ENCODE results near the gene ADAMTS2. TPM values are rescaled to one million over a fixed set of nuclear protein-coding genes. Genes with fewer than 3 reads are reported as not detected.
A peak's percentile ranks its signal among the peaks of the same experiment; 100 is the strongest.

Gene ADAMTS2
- total RNA-seq, 1 donor from 2014 or later, result 152 TPM

DNA sequence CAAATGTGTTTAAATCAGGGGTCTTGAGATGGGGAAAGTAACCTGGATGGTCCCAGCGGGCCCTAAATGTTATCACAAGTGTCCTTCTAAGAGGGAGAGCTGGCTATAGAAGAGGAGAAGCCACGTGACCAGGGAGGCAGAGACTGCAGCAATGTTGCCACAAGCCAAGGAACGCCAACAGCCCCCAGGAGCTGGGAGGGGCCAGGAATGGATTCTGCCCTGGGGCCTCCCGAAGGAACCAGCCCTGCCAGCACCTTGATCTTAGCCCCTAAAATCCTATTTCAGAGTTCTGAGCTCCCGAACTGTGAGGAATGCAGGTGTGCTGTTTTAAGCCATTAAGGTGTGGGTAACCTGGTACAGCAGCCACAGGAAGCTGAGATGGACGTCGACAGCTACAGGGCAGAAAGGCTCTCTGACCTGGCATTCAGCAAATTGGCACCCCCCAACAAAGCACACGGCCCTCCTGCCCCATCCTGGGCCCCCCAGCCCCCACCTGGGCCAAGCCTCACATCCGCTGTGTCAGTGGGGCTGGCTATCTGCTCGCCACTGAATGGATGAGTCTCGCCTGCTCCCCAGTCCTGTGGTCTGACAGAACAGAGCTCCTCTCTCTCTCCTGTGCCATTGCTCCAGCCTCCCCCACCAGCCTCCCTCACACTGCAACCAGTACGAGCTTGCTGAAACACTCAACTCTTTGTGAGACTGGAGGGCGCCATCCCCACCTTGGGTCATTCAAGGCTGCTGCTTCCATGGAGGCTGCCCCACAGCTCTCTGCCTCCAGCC is 78.8 kb downstream of the ADAMTS2 start:
- no peak for DNase-seq (ENCODE audit: low spot score)

DNA sequence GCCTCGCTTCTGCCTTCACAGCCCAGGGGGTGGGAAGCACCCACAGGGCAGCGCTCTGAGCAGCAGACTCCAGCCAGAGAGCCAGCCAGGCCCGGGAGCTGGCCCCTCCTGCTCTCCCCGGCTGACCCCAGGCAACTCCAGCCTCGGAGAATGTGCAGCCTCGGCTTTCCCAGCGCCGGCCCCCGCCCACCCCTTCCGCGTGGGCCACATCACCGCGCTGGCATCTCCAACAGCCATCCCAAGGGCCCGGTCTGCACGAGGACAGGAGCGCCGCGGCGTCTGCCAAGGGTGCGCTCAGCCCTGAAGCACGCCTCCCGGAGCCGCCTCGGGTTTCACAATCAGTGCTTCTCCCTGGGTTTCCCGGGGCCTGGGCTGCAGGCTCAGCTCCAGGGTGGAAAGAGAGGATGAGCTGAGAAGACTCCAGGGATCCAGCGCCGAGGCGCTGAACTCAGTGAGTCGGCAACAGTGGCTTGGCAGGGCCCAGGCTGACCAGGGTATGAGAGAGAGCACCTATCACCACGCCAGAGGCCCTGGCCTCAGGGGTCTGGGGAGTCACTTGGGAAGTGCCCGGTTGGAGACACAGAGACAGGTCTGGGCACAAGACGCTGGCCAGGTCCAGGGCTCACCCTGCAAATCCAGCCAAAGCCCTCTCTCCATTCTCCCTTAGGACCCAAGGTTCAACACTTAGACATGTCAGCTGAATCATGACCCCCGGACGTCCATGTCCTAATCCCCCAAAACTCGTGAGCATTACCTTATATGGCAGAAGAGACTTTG is 79.6 kb downstream of the ADAMTS2 start:
- DNase-seq (ENCODE audit: low spot score), result peak; percentile 98

DNA sequence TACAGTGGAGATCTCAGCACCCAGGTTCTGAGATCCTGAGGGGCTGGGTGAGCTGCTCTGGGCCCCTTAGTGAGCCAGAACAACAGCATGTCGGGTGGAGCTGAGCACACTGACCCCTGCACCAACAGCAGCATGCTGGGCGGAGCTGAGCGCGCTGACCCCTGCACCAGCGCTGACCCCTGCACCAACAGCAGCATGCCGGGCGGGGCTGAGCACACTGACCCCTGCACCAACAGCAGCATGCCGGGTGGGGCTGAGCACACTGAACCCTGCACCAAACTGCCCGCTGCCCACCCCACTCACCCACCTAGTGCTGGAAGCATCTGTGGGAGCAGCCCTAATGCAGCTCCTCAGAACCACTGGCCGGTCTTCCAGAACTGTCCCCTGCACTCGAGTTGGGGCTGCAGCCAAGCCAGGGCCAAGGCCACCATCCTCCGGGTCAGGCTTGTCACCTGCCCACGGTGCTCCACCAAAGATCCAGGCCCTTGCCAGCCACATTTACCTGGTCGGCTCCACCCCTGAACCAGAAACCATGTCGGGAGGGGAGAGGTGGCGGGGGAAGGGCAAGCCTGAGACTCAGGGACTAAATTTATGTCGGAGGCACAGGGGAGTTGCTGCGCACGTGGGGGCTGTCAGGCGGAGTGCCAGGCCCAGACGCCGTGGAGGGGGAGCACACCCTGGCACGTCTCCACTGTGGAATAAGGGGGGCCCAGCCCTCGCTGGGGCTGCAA is 80.3 kb downstream of the ADAMTS2 start:
- DNase-seq (ENCODE audit: low spot score), result no peak

DNA sequence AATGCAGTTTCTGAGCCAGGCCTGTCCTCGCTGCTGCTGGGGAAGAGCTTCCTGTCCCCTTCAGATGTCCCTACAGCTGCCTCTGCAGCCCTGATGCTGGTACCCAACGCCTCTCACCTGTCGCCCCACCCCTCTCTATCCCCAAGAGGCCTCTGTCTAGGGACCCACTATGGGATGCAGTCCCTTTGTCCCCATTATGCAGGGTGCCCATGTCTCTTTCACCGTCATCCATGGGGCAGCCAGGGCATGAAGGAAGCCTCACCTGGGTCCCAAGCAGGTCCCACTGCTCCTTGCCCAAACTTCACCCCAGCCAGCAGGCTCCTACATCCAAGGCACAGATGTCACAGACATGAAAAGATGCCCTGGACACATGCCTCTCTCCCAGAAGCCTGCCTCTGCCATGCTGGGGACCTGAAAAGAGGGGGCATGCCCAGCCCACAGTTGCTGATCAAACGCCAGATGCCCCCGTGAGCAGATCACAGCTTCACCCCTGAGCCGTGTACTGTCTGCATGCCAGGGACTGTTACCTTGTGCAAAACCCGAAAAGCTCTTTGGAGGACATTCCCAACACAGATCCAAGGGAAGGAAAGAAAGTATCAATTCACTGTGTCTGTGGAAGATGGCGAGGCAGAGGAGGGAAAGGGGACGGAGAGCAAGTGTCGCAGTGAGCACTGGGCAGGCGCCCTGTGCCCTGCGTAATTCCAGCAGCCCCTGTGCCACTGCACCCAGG is 81.0 kb downstream of the ADAMTS2 start:
- no peak for DNase-seq (ENCODE audit: low spot score)

DNA sequence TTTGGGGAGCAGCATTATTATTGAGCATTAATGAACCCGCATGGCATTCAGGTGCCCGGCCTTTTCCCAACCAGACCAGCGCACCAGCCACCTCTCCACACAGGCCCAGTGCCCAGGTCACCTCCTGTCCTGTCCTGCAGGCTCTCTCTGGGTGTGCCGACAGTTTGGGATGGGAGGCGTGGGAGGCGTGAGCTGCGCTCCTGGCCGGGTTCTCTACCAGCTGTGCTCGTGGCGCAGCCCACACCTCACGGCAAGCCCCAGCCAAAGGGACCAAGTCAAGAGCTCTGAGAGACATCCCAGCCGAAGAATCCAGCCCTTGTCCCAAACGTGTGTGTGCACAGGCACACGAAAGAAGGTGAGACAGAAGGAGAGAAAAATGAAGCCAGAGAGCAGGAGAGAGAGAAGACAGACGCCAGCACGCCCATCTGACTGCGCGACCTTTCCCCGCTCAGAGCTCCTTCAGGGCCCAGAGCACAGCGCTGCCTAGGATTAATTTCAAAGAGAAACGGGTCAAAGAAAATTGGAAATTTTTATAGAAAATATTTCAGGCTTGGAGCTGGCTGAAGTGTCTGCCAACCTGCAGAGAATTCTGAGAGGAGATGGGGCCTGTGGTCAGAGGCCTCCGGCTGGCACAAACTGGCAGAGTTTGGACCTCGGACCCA is 81.7 kb downstream of the ADAMTS2 start:
- DNase-seq (ENCODE audit: low spot score), result no peak

DNA sequence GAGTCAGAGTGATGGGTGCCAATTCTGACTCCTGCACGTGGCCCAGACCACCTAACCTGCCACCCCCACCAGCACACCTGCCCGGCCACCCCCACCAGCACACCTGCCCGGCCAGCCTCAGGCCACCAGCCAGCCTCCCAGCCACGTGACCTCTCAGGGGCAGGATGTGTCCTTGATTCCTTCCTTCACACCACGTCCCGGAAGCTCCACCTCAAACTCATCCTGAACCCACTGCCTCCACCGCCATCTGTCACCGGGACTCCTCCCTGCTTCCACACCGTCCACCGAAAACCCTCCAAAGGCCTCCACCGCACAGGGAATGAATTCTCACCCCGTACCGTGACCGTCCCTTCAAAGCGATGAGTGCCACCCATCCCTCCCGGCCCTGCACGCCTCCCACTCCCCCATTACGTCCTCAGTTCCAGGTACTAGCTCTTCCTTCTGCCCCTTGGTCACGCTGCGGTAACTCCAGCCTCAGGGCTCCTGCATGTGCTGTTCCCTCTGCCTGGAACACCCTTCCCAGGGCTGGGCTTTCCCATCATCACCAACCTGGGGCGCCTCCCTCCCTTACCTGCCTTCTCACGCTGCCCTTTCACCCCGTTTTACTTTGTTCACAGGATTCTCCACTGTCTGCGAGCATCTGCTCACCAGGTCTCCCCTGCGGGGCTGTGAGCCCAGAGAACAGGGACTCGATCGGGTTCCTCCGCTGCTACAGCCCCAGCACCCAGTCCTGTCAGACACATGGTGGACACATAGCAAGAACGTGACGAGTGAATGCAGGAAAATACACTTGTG is 82.9 kb downstream of the ADAMTS2 start:
- no peak for DNase-seq (ENCODE audit: low spot score)

DNA sequence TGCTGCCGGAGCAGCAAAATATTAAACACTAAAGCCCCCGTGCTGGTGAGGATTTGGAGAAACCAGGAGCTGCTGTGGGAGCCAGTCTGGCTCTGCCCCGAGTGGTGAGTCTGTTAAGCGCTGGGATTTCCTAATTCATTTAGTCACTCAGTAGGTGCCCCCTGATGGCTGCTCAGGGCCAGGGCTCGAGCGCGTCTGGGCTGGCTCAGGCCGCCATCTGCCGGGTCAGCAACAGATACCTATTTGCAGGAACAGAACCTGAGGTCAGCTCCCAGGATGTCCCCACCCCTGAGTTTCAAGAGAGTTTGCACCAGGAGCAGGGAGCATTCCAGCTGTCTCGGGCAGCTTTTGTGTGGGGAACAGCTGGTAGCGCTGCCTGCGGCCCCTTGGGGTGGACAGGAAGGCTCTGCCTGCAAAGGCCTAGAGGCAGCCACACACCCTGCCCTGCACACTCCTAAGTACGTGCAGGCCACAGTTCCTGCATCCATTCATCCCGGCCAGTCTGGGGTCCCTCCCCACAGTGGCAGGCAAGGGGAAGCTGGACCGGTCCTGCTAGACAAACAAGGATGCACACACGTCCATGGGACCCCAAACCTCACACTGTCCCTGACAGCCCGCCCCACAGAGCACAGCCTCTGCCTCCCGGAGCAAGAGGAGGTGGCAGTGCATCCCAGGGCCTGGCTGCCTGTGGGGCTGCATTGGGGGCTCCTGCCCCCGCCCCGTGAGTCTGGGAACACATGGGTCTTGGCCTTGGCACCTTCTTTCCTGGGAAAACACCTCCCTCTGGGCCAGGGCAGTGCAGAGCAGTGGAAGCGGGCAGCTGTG is 83.7 kb downstream of the ADAMTS2 start:
- peak; percentile 65 for DNase-seq (ENCODE audit: low spot score)

DNA sequence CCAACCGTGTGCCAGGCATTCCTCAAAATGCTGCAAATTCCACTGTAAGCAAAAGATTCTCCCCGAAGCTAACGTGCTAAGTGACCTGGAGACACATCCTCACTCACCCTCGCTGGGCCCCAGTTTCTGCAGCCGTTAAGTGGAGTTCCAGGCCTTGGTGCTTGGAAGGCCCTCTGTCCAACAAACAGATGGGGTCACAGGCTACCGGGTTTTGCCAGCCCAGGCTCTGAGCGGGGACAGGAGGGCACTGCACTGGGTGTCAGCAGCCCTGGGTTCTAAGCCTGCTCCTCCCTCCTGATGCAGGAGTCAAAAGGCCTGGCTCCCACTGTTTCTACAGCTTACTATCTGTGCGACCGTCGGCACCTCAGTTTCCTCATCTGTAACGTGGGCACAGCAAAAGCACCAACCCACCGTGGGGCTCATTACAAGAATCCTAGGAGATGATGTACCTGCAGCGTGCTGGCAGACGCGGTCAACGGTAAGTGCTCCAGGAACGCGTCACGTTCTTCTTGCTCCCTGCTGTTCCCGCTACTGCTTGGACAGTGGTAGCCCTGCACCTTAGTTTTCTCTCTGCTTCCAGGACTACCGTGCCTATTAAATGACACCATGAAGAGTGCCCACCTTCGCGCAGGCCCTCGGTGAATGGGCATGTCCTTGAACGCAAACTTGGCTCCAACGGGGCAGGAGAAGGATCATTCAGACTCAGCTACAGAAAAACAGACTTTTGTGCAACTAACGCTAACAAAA is 84.8 kb downstream of the ADAMTS2 start:
- no peak for DNase-seq (ENCODE audit: low spot score)

DNA sequence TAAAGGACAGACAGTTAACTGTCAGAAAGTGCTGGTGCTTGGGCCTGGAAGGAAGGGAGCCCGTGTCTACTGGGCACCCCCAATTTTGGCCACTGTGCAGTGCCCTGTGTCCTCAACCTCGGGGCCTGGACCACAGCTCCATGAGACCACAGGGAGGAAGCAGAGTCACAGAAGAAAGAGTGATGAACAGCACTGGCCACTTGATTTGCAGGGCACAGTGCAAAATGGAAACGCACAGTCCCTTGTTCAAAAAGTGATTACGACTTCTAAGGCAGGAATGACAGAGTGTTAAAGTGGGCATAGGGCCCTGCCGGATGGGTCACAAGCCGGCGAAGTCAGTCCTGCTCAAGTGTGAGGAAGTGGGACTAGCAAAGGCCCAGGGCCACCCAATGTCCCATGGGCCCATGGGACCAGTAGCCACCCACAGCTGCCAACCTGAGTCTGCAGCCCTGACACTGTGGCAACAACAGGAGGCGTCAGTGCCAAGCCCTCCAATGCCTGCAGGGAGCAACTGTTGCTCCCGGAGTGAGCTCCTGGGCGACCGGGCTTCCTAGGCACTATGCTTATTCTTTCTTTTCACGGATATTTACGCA is 85.4 kb downstream of the ADAMTS2 start:
- DNase-seq (ENCODE audit: low spot score), result no peak

DNA sequence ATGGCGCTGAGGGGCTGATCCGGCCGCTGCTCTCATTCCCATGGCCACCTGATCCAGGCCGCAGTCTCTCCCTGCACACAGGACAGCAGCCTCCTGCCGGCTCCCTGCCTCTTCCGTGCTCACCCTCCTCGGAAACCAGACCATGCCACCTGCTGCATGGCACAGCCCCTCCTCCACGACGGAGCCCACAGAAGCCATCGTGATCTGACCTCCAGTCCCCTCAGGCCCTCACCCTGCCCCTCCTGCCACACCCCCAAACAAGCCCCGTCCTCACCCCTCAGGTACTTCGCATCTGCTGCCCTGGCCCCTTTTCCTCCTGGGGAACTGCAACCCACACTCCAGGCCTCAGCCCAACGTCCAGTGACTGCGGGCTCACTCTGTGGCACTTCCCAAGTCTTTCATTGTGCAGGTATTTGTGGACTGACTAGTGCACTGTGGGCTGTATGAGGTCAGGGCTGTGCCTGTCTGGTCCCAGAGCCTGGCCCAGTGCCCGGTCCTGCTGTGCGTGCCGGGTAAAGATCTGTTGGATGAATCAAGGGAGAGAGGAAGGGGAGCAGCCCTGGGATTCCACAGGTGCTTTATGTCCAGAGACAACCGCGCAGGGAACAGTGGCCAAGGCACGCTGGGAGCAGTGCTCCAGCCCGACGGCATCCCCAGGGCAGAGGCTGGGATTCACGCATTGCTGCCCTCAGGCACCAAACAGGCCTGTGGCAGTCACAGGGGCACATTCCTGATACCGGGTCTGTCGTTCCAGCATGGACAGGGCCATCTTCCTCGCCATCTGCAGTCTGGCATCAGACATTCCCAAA is 86.1 kb downstream of the ADAMTS2 start:
- DNase-seq (ENCODE audit: low spot score), result no peak

DNA sequence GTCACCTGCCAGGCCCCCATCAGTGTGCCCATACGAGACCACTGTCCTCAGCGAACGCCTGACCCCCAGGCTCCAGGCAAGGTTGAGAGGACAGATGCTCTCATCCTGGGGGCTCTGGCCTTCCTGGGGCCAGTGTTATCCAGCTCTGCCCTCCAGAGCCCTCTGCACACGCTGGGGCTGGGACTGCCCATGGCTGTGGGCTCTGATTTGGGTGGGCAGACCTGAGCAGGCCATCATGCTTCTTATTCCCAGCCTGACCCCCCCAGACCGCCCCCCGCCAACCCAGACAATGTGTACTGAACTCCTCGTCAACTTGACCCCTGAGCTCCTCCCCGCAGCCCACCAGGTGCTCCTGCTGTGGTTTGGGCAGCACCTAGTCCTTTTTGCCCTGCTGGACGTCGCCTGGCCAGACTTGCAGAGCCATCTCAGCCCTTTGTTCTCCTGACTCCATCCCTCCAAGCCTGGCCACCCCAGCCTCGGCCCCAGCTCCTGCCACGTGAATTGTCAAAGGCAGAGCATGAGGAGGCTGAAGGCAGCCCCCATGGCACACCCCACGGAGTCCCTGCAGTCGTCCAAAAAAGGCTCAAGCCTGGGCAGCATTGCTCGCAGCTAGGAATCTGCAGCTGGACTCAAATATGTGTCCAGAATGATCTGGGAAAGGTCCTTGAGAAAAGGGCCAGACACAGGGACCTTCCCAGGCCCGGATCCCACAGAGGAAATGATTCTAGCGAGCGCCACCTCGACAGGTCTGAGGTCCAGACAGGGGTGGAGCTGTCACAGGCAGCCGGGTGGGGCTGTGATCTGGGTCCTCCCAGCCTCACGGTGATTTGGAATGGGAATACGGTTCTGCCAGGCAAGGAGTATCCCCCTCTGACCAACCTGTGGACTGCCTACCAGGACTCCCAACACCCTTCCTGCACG is 87.0 kb downstream of the ADAMTS2 start:
- DNase-seq (ENCODE audit: low spot score), result no peak

DNA sequence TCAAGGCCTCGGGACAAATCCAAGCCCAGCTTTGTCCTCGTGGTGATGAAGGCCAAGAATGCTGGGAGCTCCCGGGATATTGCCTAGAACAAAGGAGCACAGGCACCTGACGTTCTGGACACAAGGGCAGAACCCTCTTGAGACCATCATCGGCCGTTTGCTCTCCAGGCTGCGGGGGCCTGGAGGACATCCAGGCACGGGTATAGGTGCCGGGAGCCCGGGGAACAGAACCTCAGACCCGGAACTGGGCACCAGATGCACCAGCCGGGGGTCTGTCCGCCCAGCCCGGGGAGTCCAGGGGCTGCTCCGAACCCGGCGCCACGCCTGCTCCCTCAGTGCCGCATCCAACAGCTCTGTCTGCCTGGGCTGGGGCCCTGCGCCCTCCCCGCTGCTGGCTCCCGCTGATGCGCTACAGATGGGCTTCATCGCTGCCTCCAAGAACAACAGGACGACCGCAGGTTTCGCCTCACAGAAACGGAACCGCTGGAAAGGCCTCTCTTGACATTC is 88.0 kb downstream of the ADAMTS2 start:
- DNase-seq (ENCODE audit: low spot score), result no peak

DNA sequence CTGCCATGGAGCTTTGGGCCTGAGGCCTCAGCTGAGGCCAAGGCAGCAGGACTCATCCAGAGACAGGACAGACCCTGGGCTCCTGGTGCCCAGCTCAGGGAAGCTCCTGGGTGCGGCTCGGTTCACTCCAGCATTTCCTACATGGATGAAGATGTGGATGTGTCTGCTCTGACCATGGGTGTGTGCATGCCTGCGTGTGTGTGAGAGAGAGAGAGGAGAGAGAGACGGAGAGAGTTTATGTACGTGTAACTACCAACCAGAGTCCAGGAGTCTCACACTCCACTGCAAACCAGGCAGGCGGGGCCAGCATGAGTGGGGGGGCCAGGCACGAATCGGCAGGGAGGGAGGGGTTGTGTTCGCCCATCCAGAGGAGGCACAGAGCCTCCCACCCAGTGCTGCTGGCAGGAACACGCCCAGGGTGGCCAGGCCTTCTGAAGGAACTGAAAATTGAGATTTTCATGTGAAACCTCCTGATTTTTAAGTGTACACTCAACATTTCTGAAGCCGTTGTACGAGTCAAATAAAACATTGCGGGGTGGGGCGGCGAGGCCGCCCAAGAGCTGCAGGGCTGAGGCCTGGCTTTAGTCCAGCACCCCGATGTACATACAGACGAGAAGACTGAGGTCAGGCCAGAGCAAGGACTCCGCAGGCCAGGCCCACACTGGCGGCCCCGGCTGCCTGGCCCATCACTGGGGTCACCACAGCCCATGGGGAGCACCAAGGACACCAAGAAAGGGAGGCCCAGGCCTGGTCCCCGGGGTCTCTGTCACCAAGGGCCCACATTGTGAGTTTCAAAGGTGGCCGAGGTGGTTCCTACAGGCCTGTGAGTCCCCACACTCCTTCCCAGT is 88.7 kb downstream of the ADAMTS2 start:
- DNase-seq (ENCODE audit: low spot score), result peak; percentile 92

DNA sequence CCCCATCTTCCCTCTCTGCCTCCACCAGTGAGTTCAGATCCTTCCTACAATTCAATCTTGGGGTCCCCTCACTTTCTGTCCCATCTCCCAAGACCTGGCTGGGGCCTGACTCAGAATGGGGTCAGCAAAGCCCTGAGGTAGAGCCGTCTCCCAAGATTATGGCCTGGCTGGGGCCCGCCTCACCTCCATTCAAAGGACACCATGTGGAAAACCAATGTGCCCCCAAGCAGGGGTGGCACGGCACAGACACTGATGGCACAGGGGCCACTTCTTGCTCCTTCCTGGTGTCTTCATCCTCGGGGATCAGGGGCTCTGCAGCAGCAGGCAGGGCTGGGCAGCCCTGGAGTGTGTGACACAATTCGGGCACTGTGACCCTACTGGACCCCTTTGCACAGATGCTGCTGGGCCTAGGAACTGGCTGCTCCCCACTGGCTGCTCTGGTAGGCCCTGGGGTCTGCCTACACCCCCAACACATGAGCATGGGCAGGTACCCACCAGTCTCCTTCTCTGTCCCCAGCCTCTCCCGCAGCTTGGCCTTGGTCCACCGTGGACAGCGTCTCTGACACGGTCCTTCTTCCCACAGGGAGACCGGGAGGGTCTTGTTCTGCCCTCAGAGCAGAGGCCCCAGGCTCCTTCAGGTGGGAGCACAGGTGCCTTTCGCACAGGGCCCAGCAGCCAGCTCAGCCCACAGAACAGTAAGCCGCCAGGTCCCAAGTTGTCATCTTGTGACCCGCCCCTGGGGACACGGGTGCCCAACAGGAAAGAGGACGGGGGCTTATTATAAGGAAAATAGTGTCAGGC is 89.5 kb downstream of the ADAMTS2 start:
- DNase-seq (ENCODE audit: low spot score), result no peak

Measured in umbilical cord (tissue), 2 donors.